Measurements from ENCODE around the gene GTF2F1. TPM values are rescaled to one million over a fixed set of nuclear protein-coding genes. Genes with fewer than 3 reads are reported as not detected.

GTF2F1 gene
- total RNA-seq, 4 donors from 2014 or later, result 29.5 to 50.9 (median 45.1) TPM

DNA sequence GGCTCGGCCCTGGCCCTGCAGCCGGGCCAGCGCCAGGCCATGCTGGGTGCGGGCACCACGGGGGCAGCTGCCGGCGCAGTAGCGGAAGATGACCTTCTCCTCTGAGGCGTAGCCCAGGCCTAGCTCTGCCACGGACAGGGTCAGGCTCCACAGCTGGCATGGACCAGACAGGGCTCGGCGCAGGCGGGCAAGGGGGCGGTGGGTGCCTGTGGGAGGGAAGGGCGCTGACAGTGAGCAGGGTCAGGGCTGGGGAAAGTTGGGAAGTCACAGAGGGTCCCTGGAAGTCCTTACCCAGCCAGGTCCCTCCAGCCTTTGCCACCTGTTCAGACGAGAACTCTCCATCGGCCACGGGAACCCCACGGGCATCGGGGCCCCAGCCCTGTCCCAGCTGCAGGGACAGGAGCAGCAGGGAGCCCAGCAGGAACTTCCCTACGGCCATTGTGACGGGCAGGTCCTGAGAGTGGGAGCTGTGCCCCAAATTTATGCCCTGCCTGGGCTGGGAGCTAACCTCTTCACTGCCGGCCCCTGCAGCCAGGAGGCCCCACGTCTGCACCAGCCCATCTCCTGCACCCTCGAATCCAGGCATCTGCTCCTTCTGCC, 17.5 kb downstream of the GTF2F1 start, which contains the start of gene PSPN:
Gene PSPN (minus strand): TSS at position 523 of the 600 bp plus-strand sequence. CDS start 84 bp downstream, at position 439.
- Histone ChIP-seq H3K27ac (peak within 1 kb of the TSS in 2 of 4 donors; percentile 60 to 99), H3K4me3 (no peak within 1 kb of the TSS), H3K27me3 (no peaks in the 10 kb centered on the region), H3K36me3 (peaks cover 0 to 47% (median 4%) of the 10 kb centered on the region in 3 donors), H3K9me3 (peaks cover 0 to 10% (median 0%) of the 10 kb centered on the region in 4 donors), H3K4me1 (peaks cover 0 to 53% (median 15%) of the 10 kb centered on the region in 4 donors)
- TF ChIP-seq EP300 (IDR thresholded peaks at IDR 0.05) (no peak), POLR2A (IDR thresholded peaks at IDR 0.05) (no peak)
- TF ChIP-seq, protein P1, sequence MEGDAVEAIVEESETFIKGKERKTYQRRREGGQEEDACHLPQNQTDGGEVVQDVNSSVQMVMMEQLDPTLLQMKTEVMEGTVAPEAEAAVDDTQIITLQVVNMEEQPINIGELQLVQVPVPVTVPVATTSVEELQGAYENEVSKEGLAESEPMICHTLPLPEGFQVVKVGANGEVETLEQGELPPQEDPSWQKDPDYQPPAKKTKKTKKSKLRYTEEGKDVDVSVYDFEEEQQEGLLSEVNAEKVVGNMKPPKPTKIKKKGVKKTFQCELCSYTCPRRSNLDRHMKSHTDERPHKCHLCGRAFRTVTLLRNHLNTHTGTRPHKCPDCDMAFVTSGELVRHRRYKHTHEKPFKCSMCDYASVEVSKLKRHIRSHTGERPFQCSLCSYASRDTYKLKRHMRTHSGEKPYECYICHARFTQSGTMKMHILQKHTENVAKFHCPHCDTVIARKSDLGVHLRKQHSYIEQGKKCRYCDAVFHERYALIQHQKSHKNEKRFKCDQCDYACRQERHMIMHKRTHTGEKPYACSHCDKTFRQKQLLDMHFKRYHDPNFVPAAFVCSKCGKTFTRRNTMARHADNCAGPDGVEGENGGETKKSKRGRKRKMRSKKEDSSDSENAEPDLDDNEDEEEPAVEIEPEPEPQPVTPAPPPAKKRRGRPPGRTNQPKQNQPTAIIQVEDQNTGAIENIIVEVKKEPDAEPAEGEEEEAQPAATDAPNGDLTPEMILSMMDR (IDR thresholded peaks at IDR 0.05), result no peak
- WGBS, 2 donors, result 71 to 78% methylated on average over 23 to 24 of the region's 25 CpGs
- no peak for DNase-seq (ENCODE audit: low spot score in 2 of 2)

GRCh38 chr19:6374711-6375410, 18.1 kb downstream of the GTF2F1 start:
- Histone ChIP-seq H3K36me3 (peaks cover 0 to 40% (median 0%) of the 10 kb centered on the region in 3 donors), H3K27ac (peak overlapping the region in 3 of 4 donors; percentile 84 to 99 (median 98)), H3K4me1 (peaks cover 0 to 53% (median 15%) of the 10 kb centered on the region in 4 donors), H3K4me3 (no peak overlapping the region), H3K9me3 (peaks cover 0 to 3% (median 0%) of the 10 kb centered on the region in 4 donors), H3K27me3 (no peaks in the 10 kb centered on the region)
- no peak for TF ChIP-seq EP300 (IDR thresholded peaks at IDR 0.05)
- no peak for TF ChIP-seq POLR2A (IDR thresholded peaks at IDR 0.05)
- TF ChIP-seq, protein P1 (IDR thresholded peaks at IDR 0.05), result no peak
- DNase-seq (ENCODE audit: low spot score in 2 of 2), result no peak
- WGBS, 2 donors, result 79 to 83% methylated on average over 11 to 23 of the region's 29 CpGs

- H3K4me3 ChIP-seq, result peak overlapping the region in 2 of 4 donors; percentile 94 to 95
Observed at GRCh38 chr19:6374161-6374709, 18.7 kb downstream of the GTF2F1 start.

GRCh38 chr19:6373813-6374108, 19.2 kb downstream of the GTF2F1 start:
- no peak for DNase-seq (ENCODE audit: low spot score in 2 of 2)

More at GRCh38 chr19:6374161-6374709, 18.7 kb downstream of the GTF2F1 start:
- Histone ChIP-seq H3K27ac (peak overlapping the region; percentile 84 to 99 (median 98)), H3K27me3 (no peaks in the 10 kb centered on the region), H3K9me3 (no peaks in the 10 kb centered on the region), H3K36me3 (peaks cover 0 to 38% (median 0%) of the 10 kb centered on the region in 3 donors), H3K4me1 (peaks cover 0 to 53% (median 15%) of the 10 kb centered on the region in 4 donors)
- TF ChIP-seq, protein P1 (IDR thresholded peaks at IDR 0.05), result no peak
- TF ChIP-seq POLR2A (IDR thresholded peaks at IDR 0.05) (no peak), EP300 (IDR thresholded peaks at IDR 0.05) (no peak)
- DNase-seq (ENCODE audit: low spot score in 2 of 2), result no peak
- 47% methylated on average over 26 to 29 of the region's 29 CpGs for WGBS, 2 donors

More at GRCh38 chr19:6373813-6374108, 19.2 kb downstream of the GTF2F1 start:
- H3K4me1 ChIP-seq, result peaks cover 0 to 53% (median 15%) of the 10 kb centered on the region in 4 donors
- TF ChIP-seq EP300 (IDR thresholded peaks at IDR 0.05) (no peak), POLR2A (IDR thresholded peaks at IDR 0.05) (no peak)
- TF ChIP-seq, protein P1 (IDR thresholded peaks at IDR 0.05), result no peak
- peak overlapping the region; percentile 84 to 99 (median 98) for H3K27ac ChIP-seq
- H3K36me3 ChIP-seq, result peaks cover 0 to 38% (median 0%) of the 10 kb centered on the region in 3 donors
- H3K9me3 ChIP-seq, result no peaks in the 10 kb centered on the region
- WGBS, 2 donors, result 12 to 15% methylated on average over 5 of the region's 5 CpGs
- H3K27me3 ChIP-seq, result no peaks in the 10 kb centered on the region
- peak overlapping the region; percentile 33 to 95 (median 92) for H3K4me3 ChIP-seq
